H9 (cell line): ENCODE data around the gene ST6GALNAC3. TPM values are rescaled to one million over a fixed set of nuclear protein-coding genes. Genes with fewer than 3 reads are reported as not detected.

Source experiments
- DNase-seq: peaks from one replicate; pipeline ENCODE4 v3.0.0-alpha.2; 2017
- H2AFZ ChIP-seq: one replicate; pipeline ENCODE4 v1.6.1; 2013; ENCODE audit warnings: mild to moderate bottlenecking, low read length, control low read depth, moderate library complexity
- H2AK5ac ChIP-seq: 2 replicates; pipeline ENCODE4 v1.6.1; 2013; ENCODE audit warnings: low read length, control low read depth, mixed read lengths; ENCODE audit not compliant: insufficient read length
- H2BK120ac ChIP-seq: one replicate; pipeline ENCODE4 v1.6.1; 2013; ENCODE audit warnings: low read depth, mild to moderate bottlenecking, low read length, control low read depth, inconsistent platforms; ENCODE audit not compliant: poor library complexity, severe bottlenecking
- H2BK12ac ChIP-seq: 2 replicates; pipeline ENCODE4 v1.6.1; 2013; ENCODE audit warnings: low read length, control low read depth, mixed read lengths, low read depth; ENCODE audit not compliant: insufficient read length
- H2BK15ac ChIP-seq: 2 replicates; pipeline ENCODE4 v1.6.1; 2013; ENCODE audit warnings: low read depth, low read length, control low read depth
- H2BK20ac ChIP-seq: one replicate; pipeline ENCODE4 v1.6.1; 2013; ENCODE audit warnings: low read depth, mild to moderate bottlenecking, low read length, control low read depth, inconsistent platforms; ENCODE audit not compliant: poor library complexity, severe bottlenecking
- H2BK5ac ChIP-seq: 2 replicates; pipeline ENCODE4 v1.6.1; 2013; ENCODE audit warnings: low read length, control low read depth, mixed read lengths; ENCODE audit not compliant: insufficient read length
- H3K14ac ChIP-seq: 2 replicates; pipeline ENCODE4 v1.6.1; 2013; ENCODE audit warnings: low read length, control low read depth; ENCODE audit not compliant: insufficient read depth
- H3K18ac ChIP-seq: 2 replicates; pipeline ENCODE4 v1.6.1; 2013; ENCODE audit warnings: low read depth, mild to moderate bottlenecking, mixed read lengths, low read length, control low read depth; ENCODE audit not compliant: insufficient read length
- H3K23ac ChIP-seq: 2 replicates; pipeline ENCODE4 v1.6.1; 2013; ENCODE audit warnings: low read length, control low read depth, mixed read lengths, low read depth; ENCODE audit not compliant: insufficient read length
- H3K23me2 ChIP-seq: 2 replicates; pipeline ENCODE4 v1.6.1; 2013; ENCODE audit warnings: low read depth, mild to moderate bottlenecking, mixed read lengths, low read length, control low read depth; ENCODE audit not compliant: insufficient read length, poor library complexity, severe bottlenecking
- H3K27ac ChIP-seq: 2 replicates; pipeline ENCODE4 v1.5.1; 2013; ENCODE audit warnings: low read length, control low read depth, mixed read lengths, low read depth; ENCODE audit not compliant: insufficient read length
- H3K27me3 ChIP-seq: 2 replicates; pipeline ENCODE4 v1.6.1; 2013; ENCODE audit warnings: low read length, control low read depth, inconsistent platforms; ENCODE audit not compliant: insufficient read depth
- H3K4ac ChIP-seq: 2 replicates; pipeline ENCODE4 v1.6.1; 2013; ENCODE audit warnings: low read depth, mild to moderate bottlenecking, control low read depth, inconsistent platforms, low read length, moderate library complexity
- H3K4me1 ChIP-seq: 2 replicates; pipeline ENCODE4 v1.6.1; 2013; ENCODE audit warnings: low read length, control low read depth, inconsistent platforms; ENCODE audit not compliant: insufficient read depth
- H3K4me2 ChIP-seq: 2 replicates; pipeline ENCODE4 v1.6.1; 2013; ENCODE audit warnings: low read length, control low read depth, mixed read lengths; ENCODE audit not compliant: insufficient read length, insufficient read depth
- H3K56ac ChIP-seq: 2 replicates; pipeline ENCODE4 v1.6.1; 2013; ENCODE audit warnings: low read depth, mild to moderate bottlenecking, mixed read lengths, low read length, control low read depth; ENCODE audit not compliant: insufficient read length
- H3K79me1 ChIP-seq: 2 replicates; pipeline ENCODE4 v1.6.1; 2013; ENCODE audit warnings: low read depth, mild to moderate bottlenecking, moderate library complexity, low read length, control low read depth, inconsistent platforms; ENCODE audit not compliant: insufficient read depth, poor library complexity, severe bottlenecking
- H3K79me2 ChIP-seq: 2 replicates; pipeline ENCODE4 v1.6.1; 2013; ENCODE audit warnings: low read length, control low read depth, inconsistent platforms; ENCODE audit not compliant: insufficient read depth
- H3K9ac ChIP-seq: 2 replicates; pipeline ENCODE4 v1.6.1; 2013; ENCODE audit warnings: low read length, control low read depth, mixed read lengths; ENCODE audit not compliant: insufficient read length; ENCODE audit errors: extremely low read depth
- H3K9me3 ChIP-seq: one replicate; pipeline ENCODE4 v1.6.1; 2013; ENCODE audit warnings: low read depth, low read length, inconsistent platforms; ENCODE audit not compliant: control insufficient read depth
- H3T11ph ChIP-seq: one replicate; pipeline ENCODE4 v1.6.1; 2013; ENCODE audit warnings: mild to moderate bottlenecking, low read length, control low read depth, inconsistent platforms
- H4K20me1 ChIP-seq: one replicate; pipeline ENCODE4 v1.6.1; 2013; ENCODE audit not compliant: control insufficient read depth, insufficient read length, insufficient read depth
- H4K5ac ChIP-seq: 2 replicates; pipeline ENCODE4 v1.6.1; 2013; ENCODE audit warnings: low read depth, mild to moderate bottlenecking, mixed read lengths, low read length, control low read depth; ENCODE audit not compliant: insufficient read length
- H4K8ac ChIP-seq: replicated peaks from 2 replicates; pipeline ENCODE4 v1.6.1; 2013; ENCODE audit warnings: low read length, control low read depth, mixed read lengths, low read depth; ENCODE audit not compliant: insufficient read length
- H4K91ac ChIP-seq: 2 replicates; pipeline ENCODE4 v1.6.1; 2013; ENCODE audit warnings: low read depth, mild to moderate bottlenecking, moderate library complexity, mixed read lengths, low read length, control low read depth; ENCODE audit not compliant: insufficient read length
- H3K27ac Mint-ChIP-seq, 3 experiments: 2 replicates in 2 of 3; 3 replicates in 1 of 3; pipeline ENCODE4 v1.8.0; 2020 to 2021; ENCODE audit warnings: mixed read lengths in 3 of 3, mild to moderate bottlenecking in 1 of 3, moderate library complexity in 1 of 3
- H3K27me3 Mint-ChIP-seq: 2 replicates; pipeline ENCODE4 v1.8.0; 2021; ENCODE audit warnings: low read depth, mild to moderate bottlenecking, moderate library complexity, mixed read lengths
- H3K36me3 Mint-ChIP-seq, 3 experiments: 2 replicates in 2 of 3; 3 replicates in 1 of 3; pipeline ENCODE4 v1.8.0; 2020 to 2021; ENCODE audit warnings: low read depth in 3 of 3, mixed read lengths in 3 of 3; ENCODE audit not compliant: insufficient read depth in 1 of 3
- H3K4me1 Mint-ChIP-seq, 2 experiments: 2 replicates each; pipeline ENCODE4 v1.8.0; 2020; ENCODE audit warnings: mixed read lengths in 2 of 2
- H3K4me3 Mint-ChIP-seq, 2 experiments: 2 replicates in 1 of 2; 3 replicates in 1 of 2; pipeline ENCODE4 v1.8.0; 2020 to 2021; ENCODE audit warnings: mild to moderate bottlenecking in 2 of 2, mixed read lengths in 2 of 2, moderate library complexity in 1 of 2
- H3K9me3 Mint-ChIP-seq, 2 experiments: 2 replicates in 1 of 2; 3 replicates in 1 of 2; pipeline ENCODE4 v1.8.0; 2020; ENCODE audit warnings: mild to moderate bottlenecking in 2 of 2, mixed read lengths in 2 of 2, moderate library complexity in 1 of 2
- WGBS: extraction: QIAGEN DNeasy Blood & Tissue Kit; methylation state at CpG from one replicate; pipeline ENCODE4 v1.1.7; 2013; ENCODE audit warnings: missing lambda C conversion rate, low lambda C conversion rate, mixed read lengths; ENCODE audit not compliant: insufficient read length; ENCODE audit errors: extremely low coverage; 5-methylcytosine and 5-hydroxymethylcytosine counted together
- total RNA-seq: library from RNA; stranded (reverse); gene quantifications from 2 replicates; pipeline ENCODE4 v1.2.1, GENCODE V29; 2021
- TF ChIP-seq, protein P1 (sequence below): fragments of 200-600 bp; sonication (generic); conservative IDR thresholded peaks from 3 replicates; pipeline ENCODE4 v1.8.0; 2021; ENCODE audit warnings: antibody characterized with exemption, mild to moderate bottlenecking

ST6GALNAC3 gene
- total RNA-seq, 1 experiment from 2014 or later = 11.2 TPM

DNA sequence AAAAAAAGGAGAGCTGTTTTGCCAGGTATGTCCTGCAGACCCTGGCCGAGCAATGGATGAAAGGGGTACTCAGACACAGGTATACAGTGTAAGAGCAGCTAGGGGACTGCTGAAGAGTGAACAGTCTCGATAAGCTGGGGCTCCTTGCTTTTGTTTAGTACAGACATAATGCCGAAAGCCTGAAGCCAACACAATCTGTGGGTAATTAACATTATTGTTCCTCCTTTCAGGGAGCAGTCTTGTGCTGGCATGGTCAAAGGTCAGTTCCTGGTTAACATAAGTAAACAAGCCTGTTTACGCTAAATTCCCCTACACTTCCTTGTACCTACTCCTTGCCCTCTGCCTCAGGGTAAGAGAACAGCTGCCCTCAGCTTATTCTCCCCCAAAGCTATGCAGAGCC, 520.5 kb downstream of the ST6GALNAC3 start:
- H3K27ac ChIP-seq = no peak overlapping the region
- H2BK5ac ChIP-seq = no peak overlapping the region
- H3K9ac ChIP-seq = no peak overlapping the region
- H2BK12ac ChIP-seq = no peak overlapping the region
- no peak overlapping the region for H3K18ac ChIP-seq
- no peaks in the 10 kb centered on the region for H4K20me1 ChIP-seq
- Mint-ChIP-seq H3K9me3 (peaks cover 14 to 21% of the 10 kb centered on the region in 2 experiments), H3K4me3 (no peak overlapping the region), H3K4me1 (no peaks in the 10 kb centered on the region), H3K36me3 (peaks cover 4 to 17% (median 14%) of the 10 kb centered on the region in 3 experiments), H3K27me3 (no peaks in the 10 kb centered on the region), H3K27ac (no peak overlapping the region)
- H4K91ac ChIP-seq = no peak overlapping the region
- H2AK5ac ChIP-seq = no peak overlapping the region
- no CpG with 5 or more reads among the region's 4 CpGs for WGBS
- no peak overlapping the region for H3K14ac ChIP-seq
- H4K5ac ChIP-seq = no peak overlapping the region
- H3K56ac ChIP-seq = no peak overlapping the region
- H2AFZ ChIP-seq = no peak overlapping the region
- TF ChIP-seq, protein P1, sequence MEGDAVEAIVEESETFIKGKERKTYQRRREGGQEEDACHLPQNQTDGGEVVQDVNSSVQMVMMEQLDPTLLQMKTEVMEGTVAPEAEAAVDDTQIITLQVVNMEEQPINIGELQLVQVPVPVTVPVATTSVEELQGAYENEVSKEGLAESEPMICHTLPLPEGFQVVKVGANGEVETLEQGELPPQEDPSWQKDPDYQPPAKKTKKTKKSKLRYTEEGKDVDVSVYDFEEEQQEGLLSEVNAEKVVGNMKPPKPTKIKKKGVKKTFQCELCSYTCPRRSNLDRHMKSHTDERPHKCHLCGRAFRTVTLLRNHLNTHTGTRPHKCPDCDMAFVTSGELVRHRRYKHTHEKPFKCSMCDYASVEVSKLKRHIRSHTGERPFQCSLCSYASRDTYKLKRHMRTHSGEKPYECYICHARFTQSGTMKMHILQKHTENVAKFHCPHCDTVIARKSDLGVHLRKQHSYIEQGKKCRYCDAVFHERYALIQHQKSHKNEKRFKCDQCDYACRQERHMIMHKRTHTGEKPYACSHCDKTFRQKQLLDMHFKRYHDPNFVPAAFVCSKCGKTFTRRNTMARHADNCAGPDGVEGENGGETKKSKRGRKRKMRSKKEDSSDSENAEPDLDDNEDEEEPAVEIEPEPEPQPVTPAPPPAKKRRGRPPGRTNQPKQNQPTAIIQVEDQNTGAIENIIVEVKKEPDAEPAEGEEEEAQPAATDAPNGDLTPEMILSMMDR = no peak
- H2BK120ac ChIP-seq = no peak overlapping the region
- no peak overlapping the region for H2BK20ac ChIP-seq
- H3K4me2 ChIP-seq = no peak overlapping the region
- no peak overlapping the region for H4K8ac ChIP-seq
- H2BK15ac ChIP-seq = no peak overlapping the region
- H3K79me1 ChIP-seq = no peaks in the 10 kb centered on the region
- no peak overlapping the region for H3T11ph ChIP-seq
- H3K23me2 ChIP-seq = no peaks in the 10 kb centered on the region
- H3K27me3 ChIP-seq = no peaks in the 10 kb centered on the region
- no peak overlapping the region for H3K4ac ChIP-seq
- no peak overlapping the region for H3K23ac ChIP-seq
- no peak for DNase-seq
- H3K79me2 ChIP-seq = no peaks in the 10 kb centered on the region
- H3K9me3 ChIP-seq = peaks cover 5% of the 10 kb centered on the region
- H3K4me1 ChIP-seq = no peaks in the 10 kb centered on the region
